NCI-H146 treated with DMSO at 0.1 percent for 48 hours (cell line): ENCODE results near the gene SNX11.

Experiments used
- DNase-seq: peaks from one replicate; lab custom pipeline; 2025; ENCODE audit not compliant: unreplicated experiment; lab: John Stamatoyannopoulos, UW

Gene SNX11

GRCh38 chr17:48093341-48094045, 14.1 kb upstream of the SNX11 start:
- no peak for DNase-seq

- DNase-seq = no peak
Measured at GRCh38 chr17:48095611-48096010, 12.0 kb upstream of the SNX11 start.

- DNase-seq = no peak
Measured at GRCh38 chr17:48100160-48100559, 7.4 kb upstream of the SNX11 start.

DNA sequence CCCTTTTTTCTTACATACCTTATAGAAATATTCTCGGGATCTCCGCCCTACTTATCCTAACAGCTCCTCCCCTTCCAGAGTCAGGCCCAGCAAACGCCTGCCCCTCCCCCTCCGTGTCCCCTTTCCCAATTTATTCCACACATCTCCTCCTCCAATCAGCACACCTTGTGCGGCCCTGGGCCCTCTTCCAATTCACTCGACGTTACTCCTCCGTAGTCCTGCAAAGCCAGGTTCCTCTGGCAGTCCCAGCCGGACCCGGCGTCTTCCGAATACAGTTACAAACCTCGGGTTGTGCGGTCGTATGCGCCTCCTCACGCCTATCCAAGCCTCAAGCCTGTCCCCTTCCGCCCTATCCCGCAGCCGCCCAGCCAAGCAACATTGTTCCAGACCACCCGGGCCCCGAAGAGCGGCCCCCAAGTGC, 7.0 kb upstream of the SNX11 start:
- no peak for DNase-seq

DNA sequence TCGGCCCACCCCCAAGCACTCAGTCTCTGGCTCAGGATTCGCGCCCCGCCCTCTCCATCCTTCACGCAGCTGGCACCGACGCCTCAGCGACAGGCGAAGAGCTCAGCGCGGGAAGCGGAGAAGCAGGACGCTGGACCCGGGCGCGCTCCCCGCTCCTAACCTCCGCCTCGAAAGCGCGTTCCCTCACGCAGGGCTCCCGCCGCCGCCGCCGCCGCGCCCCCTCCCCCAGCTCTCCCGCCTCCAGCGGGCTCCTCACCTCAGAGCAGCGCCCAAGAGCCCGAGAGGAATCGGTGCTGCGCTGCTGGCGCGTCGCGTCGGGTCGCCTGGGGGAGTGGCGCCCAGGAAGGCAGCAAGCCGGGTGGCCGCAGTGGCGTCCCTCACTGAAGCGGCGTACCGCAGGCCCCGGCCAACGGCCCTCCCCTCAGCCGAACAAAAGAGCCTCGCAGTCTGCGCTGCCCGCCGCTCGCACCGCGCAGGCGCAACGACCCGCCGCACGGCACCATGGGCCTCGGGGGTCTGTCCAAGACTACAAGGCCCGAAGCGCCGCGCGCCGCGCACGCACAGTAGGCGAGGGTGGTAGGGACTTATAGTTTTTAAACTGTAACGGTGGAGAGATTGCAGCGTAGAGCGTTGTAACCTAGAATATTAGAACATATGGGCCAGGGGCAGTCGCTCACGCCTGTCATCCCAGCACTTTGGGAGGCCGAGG, 6.4 kb upstream of the SNX11 start, which contains the start of gene CBX1:
Gene CBX1 (minus strand): TSS at position 467 of the 709 bp plus-strand sequence. CDS start 24,474 bp downstream, outside the sequence.
- DNase-seq = peak; percentile 91

DNA sequence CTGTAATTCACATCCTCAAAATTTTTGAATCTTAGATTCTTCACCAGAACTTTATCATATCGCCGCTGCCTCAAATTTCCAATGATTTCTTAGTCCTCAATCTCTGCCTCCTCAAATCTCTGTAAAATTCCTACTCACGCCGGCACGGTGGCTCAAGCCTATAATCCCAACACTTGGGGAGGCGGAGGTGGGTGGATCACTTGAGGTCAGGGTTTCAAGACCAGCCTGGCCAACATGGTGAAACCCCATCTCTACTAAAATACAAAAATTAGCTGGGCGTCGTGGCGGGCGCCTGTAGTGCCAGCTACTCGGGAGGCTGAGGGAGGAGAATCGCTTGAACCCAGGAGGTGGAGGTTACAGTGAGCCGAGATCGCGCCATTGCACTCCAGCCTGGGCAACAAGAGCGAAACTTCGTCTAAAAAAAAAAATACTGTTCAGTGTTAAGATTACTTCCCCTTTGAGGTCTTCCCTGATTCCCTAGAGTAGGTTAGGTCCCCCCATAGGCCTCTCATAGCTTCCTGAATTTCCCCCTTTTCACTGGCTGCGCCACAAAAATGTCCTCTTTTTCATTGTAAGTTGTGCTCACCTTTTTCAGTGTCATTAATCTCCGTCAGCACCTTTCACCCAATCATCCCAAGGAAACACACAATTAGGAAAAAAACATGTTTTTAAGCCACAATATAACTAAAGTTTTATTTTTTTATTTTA, 5.4 kb upstream of the SNX11 start:
- no peak for DNase-seq

GRCh38 chr17:48102798-48103715, 4.5 kb upstream of the SNX11 start:
- DNase-seq = no peak

GRCh38 chr17:48104440-48104839, 3.1 kb upstream of the SNX11 start:
- no peak for DNase-seq

DNA sequence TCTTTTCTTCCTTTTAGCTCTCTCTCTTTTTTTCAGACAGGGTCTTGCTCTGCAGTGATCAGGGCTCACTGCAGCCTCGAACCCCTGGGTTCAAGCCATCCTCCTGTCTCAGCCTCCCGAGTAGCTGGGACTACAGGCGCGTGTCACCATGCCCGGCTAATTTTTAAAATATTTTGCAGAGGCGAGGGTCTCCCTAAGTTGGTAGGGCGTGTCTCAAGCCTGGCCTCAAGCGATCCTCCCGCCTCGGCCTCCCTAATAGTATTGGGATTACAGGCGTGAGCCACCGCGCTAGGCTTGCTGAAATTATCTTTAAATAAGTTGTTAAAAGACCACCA, 797 bp upstream of the SNX11 start:
- no peak for DNase-seq

DNA sequence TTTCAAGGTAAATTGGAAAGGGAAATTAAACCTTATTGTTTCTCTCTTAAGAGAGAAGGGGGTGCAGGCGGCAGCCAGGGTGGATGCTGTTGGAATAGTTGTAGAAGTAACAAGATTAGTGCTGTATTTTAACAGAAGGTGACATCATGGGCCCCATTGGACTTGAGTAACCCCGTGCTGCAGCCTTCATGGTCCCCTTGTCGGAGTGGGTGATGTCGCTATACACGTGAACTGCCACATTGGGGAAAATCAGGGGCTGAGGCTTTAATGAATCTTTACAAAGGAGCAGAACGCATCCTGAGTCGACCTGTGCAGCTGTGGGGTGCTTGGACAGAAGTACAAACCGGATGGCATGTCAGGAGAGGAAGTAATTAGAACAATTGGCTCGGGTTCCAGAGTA, 3.2 kb downstream of the SNX11 start:
- no peak for DNase-seq

- no peak for DNase-seq
Measured at GRCh38 chr17:48111937-48112241, 4.3 kb downstream of the SNX11 start.

DNA sequence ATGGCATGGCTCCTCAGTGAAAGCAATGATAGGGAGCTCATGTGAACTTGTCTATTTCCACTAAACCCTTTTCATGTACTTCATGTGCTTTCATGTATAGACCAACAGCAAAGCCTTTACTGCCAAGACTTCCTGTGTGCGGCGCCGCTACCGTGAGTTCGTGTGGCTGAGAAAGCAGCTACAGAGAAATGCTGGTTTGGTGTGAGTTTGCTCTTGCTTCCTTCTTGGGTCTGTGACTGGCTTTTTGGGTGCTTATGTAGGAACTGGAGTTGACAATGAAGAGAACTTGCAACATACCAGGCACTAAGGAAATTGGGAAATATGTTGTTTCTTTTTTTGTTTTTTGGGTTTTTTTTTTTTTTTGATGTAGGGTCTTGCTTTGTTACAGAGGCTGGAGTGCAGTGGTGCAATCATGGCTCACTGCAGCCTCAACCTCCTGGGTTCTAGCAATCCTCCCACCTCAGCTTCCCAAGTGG, 5.7 kb downstream of the SNX11 start:
- no peak for DNase-seq

DNA sequence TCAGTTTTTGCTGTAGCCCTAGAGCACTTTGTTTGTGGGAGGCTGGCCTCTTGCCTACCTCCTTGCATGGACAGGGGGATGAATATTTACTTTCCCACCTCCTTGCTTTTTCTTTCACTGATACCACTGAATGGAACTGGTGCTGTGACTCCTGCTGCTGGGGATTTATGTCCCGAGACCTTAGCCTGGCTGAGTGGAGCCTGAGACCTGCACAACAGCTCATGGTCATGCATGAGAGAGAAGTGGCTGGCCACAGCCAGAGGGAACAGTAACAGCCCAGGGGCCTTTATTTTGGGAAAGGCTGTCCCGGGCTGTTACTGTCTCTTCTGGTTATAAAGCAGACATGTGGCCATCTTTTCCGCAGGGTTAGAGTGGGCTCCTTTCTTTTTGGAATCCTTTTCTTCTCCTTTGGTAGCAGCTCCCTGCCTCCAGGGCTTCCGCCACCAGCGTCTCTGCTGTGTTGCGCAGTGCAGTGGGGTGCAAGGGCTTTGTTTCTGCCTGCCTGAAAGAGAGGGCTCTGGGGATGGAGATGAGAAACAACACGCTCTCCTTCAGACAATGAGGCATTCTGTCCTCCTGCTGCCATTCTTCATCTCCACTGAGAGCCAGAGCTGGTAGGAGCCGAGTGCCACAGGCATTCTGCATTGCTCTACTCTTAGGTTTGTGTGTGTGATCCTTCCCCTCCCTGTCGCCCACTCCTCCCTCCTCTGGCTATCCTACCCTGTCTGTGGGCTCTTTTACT, 14.5 kb downstream of the SNX11 start:
- DNase-seq = no peak

- DNase-seq = no peak
Measured at GRCh38 chr17:48122665-48123045, 15.1 kb downstream of the SNX11 start.

DNA sequence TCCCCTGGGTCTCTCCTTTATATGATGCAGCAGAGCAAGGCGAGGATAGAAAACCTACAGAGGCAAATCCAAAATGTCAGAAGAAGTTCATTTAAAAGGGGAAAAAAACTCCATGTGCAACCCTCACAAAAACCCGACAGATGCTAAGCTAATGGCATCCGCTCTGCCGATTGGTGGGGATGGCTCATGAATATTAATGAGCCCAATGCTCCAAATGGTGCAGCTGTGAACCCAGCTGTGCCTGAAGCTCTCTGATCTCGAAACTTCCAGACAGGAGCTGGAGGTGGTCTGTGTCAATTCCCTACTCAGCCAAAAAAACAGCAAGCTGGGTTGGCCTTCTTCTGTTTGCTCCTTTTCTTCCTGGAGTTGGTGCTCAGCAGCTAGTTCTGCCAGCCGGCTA, 15.5 kb downstream of the SNX11 start:
- DNase-seq = no peak

GRCh38 chr17:48123776-48124388, 16.3 kb downstream of the SNX11 start:
- no peak for DNase-seq

DNA sequence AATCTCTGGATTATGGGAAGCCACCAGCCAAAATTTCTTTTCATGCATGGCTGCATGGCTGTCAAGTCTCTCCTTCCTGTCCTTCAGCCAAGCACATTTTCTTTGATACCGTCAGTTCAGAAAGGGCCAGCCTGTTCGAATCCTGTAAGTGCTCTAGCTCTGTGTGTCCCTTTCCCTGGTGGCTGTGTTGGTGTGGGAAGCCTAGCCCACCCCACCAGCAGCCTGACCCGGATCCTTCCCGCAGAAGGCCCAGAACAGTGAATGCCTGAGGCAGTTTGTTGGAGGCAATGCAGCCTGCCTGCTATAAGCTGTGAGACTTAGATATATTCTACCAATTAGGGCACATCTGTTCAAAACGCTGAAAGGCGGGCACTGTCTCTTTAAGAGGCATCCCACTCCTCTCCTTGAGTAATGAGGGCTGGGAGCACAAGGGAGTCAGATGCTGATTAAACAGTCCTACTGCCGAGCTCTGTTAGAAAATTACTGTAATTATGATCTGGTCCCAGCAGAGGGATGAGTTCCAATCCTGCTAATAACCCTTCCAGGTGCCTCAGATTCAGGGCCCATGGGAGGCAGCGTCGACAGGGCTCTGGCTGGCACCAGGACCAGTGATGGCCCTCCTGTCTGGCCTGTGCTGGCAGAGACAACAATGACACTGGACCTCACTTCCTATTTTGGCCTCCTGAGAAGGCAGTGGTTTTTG, 18.4 kb downstream of the SNX11 start:
- no peak for DNase-seq

DNA sequence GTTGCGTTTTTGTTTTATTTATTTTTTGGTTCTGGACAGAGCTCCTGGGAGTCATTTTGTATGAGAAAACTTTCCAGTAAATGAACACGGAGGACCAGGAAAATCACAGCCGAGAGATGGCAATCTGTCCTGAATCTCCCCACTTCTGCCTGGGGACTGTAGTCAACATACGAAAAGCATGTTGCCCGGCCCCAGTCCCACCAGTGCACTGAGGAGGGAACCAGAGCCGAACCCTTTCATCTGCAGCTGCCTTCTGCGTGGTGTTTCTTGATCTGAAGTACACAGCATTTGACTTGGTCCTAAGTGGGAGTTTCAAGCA, 18.9 kb downstream of the SNX11 start:
- DNase-seq = no peak

- no peak for DNase-seq
Measured at GRCh38 chr17:48127371-48128051, 19.9 kb downstream of the SNX11 start.
